Adrenal gland (tissue), 5 donors: Measurements from ENCODE around the gene HTR3C.

Experiments used
- POLR2A ChIP-seq, 2 donors: fragments of 450-650 bp; IDR thresholded peaks; one replicate each; pipeline ENCODE4 v1.6.1; 2017; ENCODE audit warnings: antibody characterized with exemption in 2 of 2, mild to moderate bottlenecking in 2 of 2, moderate library complexity in 1 of 2
- TF ChIP-seq, protein P1 (sequence below), 6 experiments: fragments of 450-650 bp in 4 of 6; fragments of 200-600 bp in 2 of 6; sonication (generic) in 1 of 6; IDR thresholded peaks; 1 replicate in 5 of 6; 2 replicates in 1 of 6; pipeline versions ENCODE4 v1.5.1 to v1.8.0; 2016 to 2021; ENCODE audit warnings: antibody characterized with exemption in 6 of 6, mild to moderate bottlenecking in 2 of 6, moderate library complexity in 1 of 6
- donor health status: DM: no; HTN: no; CAD: no.

DNA sequence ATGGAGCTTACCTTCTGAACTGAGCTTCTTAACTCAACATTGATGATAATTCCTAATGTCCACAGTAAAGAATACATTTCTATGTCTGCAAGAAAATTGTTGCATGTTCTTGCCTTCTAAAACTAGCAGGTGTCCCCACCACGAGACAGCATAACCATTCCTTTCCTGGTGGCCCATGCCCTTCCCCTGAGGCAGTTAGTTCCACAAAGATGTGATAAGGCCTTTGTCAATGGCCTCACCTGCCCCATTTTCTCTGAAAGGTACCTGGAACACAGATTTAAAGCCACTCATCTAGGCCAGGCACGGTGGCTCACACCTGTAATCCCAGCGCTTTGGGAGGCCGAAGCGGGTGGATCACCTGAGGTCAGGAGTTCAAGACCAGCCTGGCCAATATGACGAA, 23.1 kb downstream of the HTR3C start:
- TF ChIP-seq, protein P1, sequence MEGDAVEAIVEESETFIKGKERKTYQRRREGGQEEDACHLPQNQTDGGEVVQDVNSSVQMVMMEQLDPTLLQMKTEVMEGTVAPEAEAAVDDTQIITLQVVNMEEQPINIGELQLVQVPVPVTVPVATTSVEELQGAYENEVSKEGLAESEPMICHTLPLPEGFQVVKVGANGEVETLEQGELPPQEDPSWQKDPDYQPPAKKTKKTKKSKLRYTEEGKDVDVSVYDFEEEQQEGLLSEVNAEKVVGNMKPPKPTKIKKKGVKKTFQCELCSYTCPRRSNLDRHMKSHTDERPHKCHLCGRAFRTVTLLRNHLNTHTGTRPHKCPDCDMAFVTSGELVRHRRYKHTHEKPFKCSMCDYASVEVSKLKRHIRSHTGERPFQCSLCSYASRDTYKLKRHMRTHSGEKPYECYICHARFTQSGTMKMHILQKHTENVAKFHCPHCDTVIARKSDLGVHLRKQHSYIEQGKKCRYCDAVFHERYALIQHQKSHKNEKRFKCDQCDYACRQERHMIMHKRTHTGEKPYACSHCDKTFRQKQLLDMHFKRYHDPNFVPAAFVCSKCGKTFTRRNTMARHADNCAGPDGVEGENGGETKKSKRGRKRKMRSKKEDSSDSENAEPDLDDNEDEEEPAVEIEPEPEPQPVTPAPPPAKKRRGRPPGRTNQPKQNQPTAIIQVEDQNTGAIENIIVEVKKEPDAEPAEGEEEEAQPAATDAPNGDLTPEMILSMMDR (IDR thresholded peaks at IDR 0.05): no peak
- no peak for TF ChIP-seq POLR2A (IDR thresholded peaks at IDR 0.05)
